PFSK-1 (cell line): ENCODE results near the gene HNRNPCL2. TPM values are rescaled to one million over a fixed set of nuclear protein-coding genes. Genes with fewer than 3 reads are reported as not detected.
"Not testable (repeated sequence)": the region's sequence is repeated elsewhere in the genome, so short reads cannot be mapped to it uniquely, and the experiment has no call there.

Experiments used
- FOXP2 ChIP-seq: optimal IDR thresholded peaks from 2 replicates; pipeline ENCODE3; 2011; ENCODE audit warnings: borderline replicate concordance, control low read depth, inconsistent platforms; ENCODE audit not compliant: insufficient read depth; ENCODE audit errors: extremely low read length, extremely low read depth
- POLR2AphosphoS5 ChIP-seq: IDR thresholded peaks from 2 replicates; pipeline ENCODE4 v1.6.1; 2012; ENCODE audit warnings: low read depth, mild to moderate bottlenecking, control low read depth, low read length, moderate library complexity
- REST ChIP-seq, 2 experiments: IDR thresholded peaks; 2 replicates each; pipeline versions ENCODE4 v1.6.1 to v1.8.0; 2011 to 2012; ENCODE audit warnings: low read depth in 2 of 2, low read length in 2 of 2, control low read depth in 1 of 2, inconsistent platforms in 1 of 2, mild to moderate bottlenecking in 1 of 2, moderate library complexity in 1 of 2; ENCODE audit not compliant: insufficient read depth in 1 of 2
- SIN3A ChIP-seq: IDR thresholded peaks from 2 replicates; pipeline ENCODE4 v1.6.1; 2012; ENCODE audit warnings: mild to moderate bottlenecking, low read length, moderate library complexity, borderline replicate concordance; ENCODE audit not compliant: insufficient read depth
- TAF1 ChIP-seq: IDR thresholded peaks from 2 replicates; pipeline ENCODE4 v1.6.1; 2012; ENCODE audit warnings: low read length, control low read depth, borderline replicate concordance; ENCODE audit not compliant: insufficient read depth
- polyA plus RNA-seq: library from polyadenylated mRNA; unstranded; fragments of >200 nt; gene quantifications from one replicate; pipeline ENCODE4 v1.2.1, GENCODE V29; 2012; ENCODE audit warnings: low read depth, missing spikeins; ENCODE audit not compliant: insufficient read length

HNRNPCL2 gene
- not detected for polyA plus RNA-seq

- TF ChIP-seq FOXP2; REST (IDR thresholded peaks at IDR 0.05; ENCODE audit: insufficient read depth in 1 of 2, low read depth in 2 of 2, low read length in 2 of 2); TAF1: not testable (repeated sequence)
Observed at GRCh38 chr1:13116754-13117153, at the start of gene HNRNPCL2. Gene HNRNPCL2, minus strand, starts transcription at chr1:13116854. Its CDS starts 454 bp downstream, at chr1:13116400.

- not testable (repeated sequence) for TF ChIP-seq POLR2AphosphoS5, TAF1, SIN3A
Observed at GRCh38 chr1:13165531-13165930, 48.9 kb upstream of the HNRNPCL2 start, which contains the start of gene HNRNPCL4. Gene HNRNPCL4, minus strand, starts transcription at chr1:13165631. Its CDS starts 164 bp downstream, at chr1:13165467.

- TF ChIP-seq REST (IDR thresholded peaks at IDR 0.05; ENCODE audit: insufficient read depth in 1 of 2, low read depth in 2 of 2, low read length in 2 of 2); POLR2AphosphoS5; FOXP2: not testable (repeated sequence)
Observed at GRCh38 chr1:13155909-13156308, 39.3 kb upstream of the HNRNPCL2 start, which contains the start of gene PRAMEF26. Gene PRAMEF26, minus strand, starts transcription at chr1:13156009. Its CDS starts 2,914 bp downstream, at chr1:13153095.

- not testable (repeated sequence) for TF ChIP-seq SIN3A, TAF1, FOXP2
Observed at GRCh38 chr1:13070474-13070873, 46.2 kb downstream of the HNRNPCL2 start, which contains the start of gene PRAMEF25. Gene PRAMEF25, plus strand, starts transcription at chr1:13070774. Its CDS starts 2,920 bp downstream, at chr1:13073694.
